ENCODE measurements around the gene CD28. TPM values are rescaled to one million over a fixed set of nuclear protein-coding genes. Genes with fewer than 3 reads are reported as not detected.

CD28 gene
- total and polyA plus RNA-seq, 7 experiments from 2014 or later, result 52.2 to 224 (median 113) TPM

GRCh38 chr2:203683421-203683820 lies 23.0 kb upstream of the CD28 start:
- Mint-ChIP-seq H3K27me3 (no peaks in the 10 kb centered on the region), H3K36me3 (peaks cover 0 to 12% (median 0%) of the 10 kb centered on the region in 5 donors), H3K4me1 (peaks cover 21 to 54% (median 35%) of the 10 kb centered on the region in 7 donors), H3K27ac (peak overlapping the region in 1 of 9 donors; percentile 73), H3K4me3 (no peak overlapping the region), H3K9me3 (peaks cover 0 to 9% (median 0%) of the 10 kb centered on the region in 11 donors)
- ChIA-PET CTCF (interaction anchor here (0.7 kb wide), 1 partner anchor 141 kb away, joined by 3 read pairs; no protein-coding TSS in a partner anchor), POLR2A (interaction anchor here (0.7 to 1.2 kb wide), 2 partner anchors 11 to 72 kb away, joined by 3 to 6 read pairs; no protein-coding TSS in a partner anchor)
- intact Hi-C loops (cut with micrococcal nuclease), result no loop called here
- Histone ChIP-seq H3K27me3 (ENCODE audit: control insufficient read depth in 2 of 2, insufficient read depth in 2 of 2, low read length in 2 of 2) (no peaks in the 10 kb centered on the region), H3K27ac (ENCODE audit: low read depth, low read length) (no peak overlapping the region), H3K9me3 (ENCODE audit: control insufficient read depth in 2 of 3, low read length in 3 of 3) (no peaks in the 10 kb centered on the region), H3K4me1 (ENCODE audit: control insufficient read depth in 2 of 2, insufficient read depth in 2 of 2, low read length in 2 of 2) (peaks cover 3 to 18% of the 10 kb centered on the region in 2 donors), H3K36me3 (ENCODE audit: control insufficient read depth in 2 of 3, insufficient read depth in 3 of 3, low read length in 3 of 3) (no peaks in the 10 kb centered on the region), H3K4me3 (ENCODE audit: low read length) (no peak overlapping the region)
- ATAC-seq (no peak), DNase-seq (no peak)

- ATAC-seq, result peak; percentile 81
- H3K27me3 ChIP-seq (ENCODE audit: control insufficient read depth in 2 of 2, insufficient read depth in 2 of 2, low read length in 2 of 2), result no peaks in the 10 kb centered on the region
- ChIA-PET CTCF (interaction anchor here (0.7 kb wide), 1 partner anchor 142 kb away, joined by 3 read pairs; no protein-coding TSS in a partner anchor), POLR2A (interaction anchor here (0.7 to 1.2 kb wide), 3 partner anchors 10 to 72 kb away, joined by 3 to 6 read pairs (median 4); no protein-coding TSS in a partner anchor)
- Mint-ChIP-seq H3K36me3 (peaks cover 0 to 6% (median 0%) of the 10 kb centered on the region in 5 donors), H3K9me3 (peaks cover 0 to 3% (median 0%) of the 10 kb centered on the region in 11 donors), H3K4me1 (peaks cover 21 to 54% (median 32%) of the 10 kb centered on the region in 7 donors), H3K4me3 (no peak overlapping the region), H3K27ac (peak overlapping the region in 1 of 9 donors; percentile 4), H3K27me3 (no peaks in the 10 kb centered on the region)
- no peak for DNase-seq
- no peaks in the 10 kb centered on the region for H3K9me3 ChIP-seq (ENCODE audit: control insufficient read depth in 2 of 3, low read length in 3 of 3)
- no peak overlapping the region for H3K4me3 ChIP-seq (ENCODE audit: low read length)
- H3K4me1 ChIP-seq (ENCODE audit: control insufficient read depth in 2 of 2, insufficient read depth in 2 of 2, low read length in 2 of 2), result peaks cover 3 to 18% of the 10 kb centered on the region in 2 donors
- no peak overlapping the region for H3K27ac ChIP-seq (ENCODE audit: low read depth, low read length)
- intact Hi-C loops (cut with micrococcal nuclease), result loop anchor here in 1 of 2 donors (2.0 kb wide), 1 partner anchor 21 kb away; no protein-coding TSS in a partner anchor
- H3K36me3 ChIP-seq (ENCODE audit: control insufficient read depth in 2 of 3, insufficient read depth in 3 of 3, low read length in 3 of 3), result no peaks in the 10 kb centered on the region
Observed at GRCh38 chr2:203683932-203684556, 22.4 kb upstream of the CD28 start.

GRCh38 chr2:203685081-203685621 lies 21.3 kb upstream of the CD28 start:
- Mint-ChIP-seq H3K4me3 (no peak overlapping the region), H3K36me3 (peaks cover 0 to 6% (median 0%) of the 10 kb centered on the region in 5 donors), H3K9me3 (peaks cover 0 to 1% (median 0%) of the 10 kb centered on the region in 11 donors), H3K4me1 (peaks cover 21 to 53% (median 29%) of the 10 kb centered on the region in 7 donors), H3K27me3 (no peaks in the 10 kb centered on the region), H3K27ac (no peak overlapping the region)
- no peak overlapping the region for H3K27ac ChIP-seq (ENCODE audit: low read depth, low read length)
- no peaks in the 10 kb centered on the region for H3K36me3 ChIP-seq (ENCODE audit: control insufficient read depth in 2 of 3, insufficient read depth in 3 of 3, low read length in 3 of 3)
- intact Hi-C loops (cut with micrococcal nuclease), result loop anchor here in 1 of 2 donors (2.0 kb wide), 1 partner anchor 20 kb away; no protein-coding TSS in a partner anchor
- H3K9me3 ChIP-seq (ENCODE audit: control insufficient read depth in 2 of 3, low read length in 3 of 3), result no peaks in the 10 kb centered on the region
- peaks cover 6 to 18% of the 10 kb centered on the region in 2 donors for H3K4me1 ChIP-seq (ENCODE audit: control insufficient read depth in 2 of 2, insufficient read depth in 2 of 2, low read length in 2 of 2)
- POLR2A ChIA-PET, result no interaction called here
- CTCF ChIA-PET, result no interaction called here
- DNase-seq, result no peak
- no peak overlapping the region for H3K4me3 ChIP-seq (ENCODE audit: low read length)
- no peak for ATAC-seq
- H3K27me3 ChIP-seq (ENCODE audit: control insufficient read depth in 2 of 2, insufficient read depth in 2 of 2, low read length in 2 of 2), result no peaks in the 10 kb centered on the region

- Histone ChIP-seq H3K27me3 (ENCODE audit: control insufficient read depth in 2 of 2, insufficient read depth in 2 of 2, low read length in 2 of 2) (no peaks in the 10 kb centered on the region), H3K9me3 (ENCODE audit: control insufficient read depth in 2 of 3, low read length in 3 of 3) (no peaks in the 10 kb centered on the region), H3K36me3 (ENCODE audit: control insufficient read depth in 2 of 3, insufficient read depth in 3 of 3, low read length in 3 of 3) (no peaks in the 10 kb centered on the region), H3K27ac (ENCODE audit: low read depth, low read length) (no peak overlapping the region), H3K4me3 (ENCODE audit: low read length) (no peak overlapping the region), H3K4me1 (ENCODE audit: control insufficient read depth in 2 of 2, insufficient read depth in 2 of 2, low read length in 2 of 2) (peaks cover 10 to 12% of the 10 kb centered on the region in 2 donors)
- Mint-ChIP-seq H3K27me3 (no peaks in the 10 kb centered on the region), H3K4me1 (peaks cover 16 to 50% (median 27%) of the 10 kb centered on the region in 7 donors), H3K4me3 (no peak overlapping the region), H3K9me3 (peaks cover 0 to 2% (median 0%) of the 10 kb centered on the region in 11 donors), H3K27ac (no peak overlapping the region), H3K36me3 (peaks cover 0 to 4% (median 0%) of the 10 kb centered on the region in 5 donors)
- DNase-seq (no peak), ATAC-seq (no peak)
- ChIA-PET POLR2A (interaction anchor here (0.9 to 2.5 kb wide), 2 partner anchors 21 to 23 kb away, joined by 3 to 5 read pairs; no protein-coding TSS in a partner anchor), CTCF (no interaction called here)
- intact Hi-C loops (cut with micrococcal nuclease), result loop anchor here in 1 of 2 donors (2.0 kb wide), 1 partner anchor 19 kb away; no protein-coding TSS in a partner anchor
Observed at GRCh38 chr2:203685789-203686420, 20.5 kb upstream of the CD28 start.

GRCh38 chr2:203687165-203687564 lies 19.3 kb upstream of the CD28 start:
- Mint-ChIP-seq H3K27me3 (no peaks in the 10 kb centered on the region), H3K9me3 (peaks cover 0 to 2% (median 0%) of the 10 kb centered on the region in 11 donors), H3K4me1 (peaks cover 14 to 38% (median 21%) of the 10 kb centered on the region in 7 donors), H3K36me3 (peaks cover 0 to 4% (median 0%) of the 10 kb centered on the region in 5 donors), H3K4me3 (no peak overlapping the region), H3K27ac (peak overlapping the region in 1 of 9 donors; percentile 0)
- no peak for DNase-seq
- ChIA-PET CTCF (no interaction called here), POLR2A (interaction anchor here (0.5 to 2.5 kb wide), 2 partner anchors 22 to 1388 kb away, joined by 3 to 5 read pairs; no protein-coding TSS in a partner anchor)
- no peaks in the 10 kb centered on the region for H3K36me3 ChIP-seq (ENCODE audit: control insufficient read depth in 2 of 3, insufficient read depth in 3 of 3, low read length in 3 of 3)
- H3K9me3 ChIP-seq (ENCODE audit: control insufficient read depth in 2 of 3, low read length in 3 of 3), result no peaks in the 10 kb centered on the region
- intact Hi-C loops (cut with micrococcal nuclease), result no loop called here
- peaks cover 2 to 10% of the 10 kb centered on the region in 2 donors for H3K4me1 ChIP-seq (ENCODE audit: control insufficient read depth in 2 of 2, insufficient read depth in 2 of 2, low read length in 2 of 2)
- no peak for ATAC-seq
- no peak overlapping the region for H3K4me3 ChIP-seq (ENCODE audit: low read length)
- H3K27me3 ChIP-seq (ENCODE audit: control insufficient read depth in 2 of 2, insufficient read depth in 2 of 2, low read length in 2 of 2), result no peaks in the 10 kb centered on the region
- H3K27ac ChIP-seq (ENCODE audit: low read depth, low read length), result no peak overlapping the region

- Mint-ChIP-seq H3K4me1 (peaks cover 10 to 32% (median 21%) of the 10 kb centered on the region in 7 donors), H3K27me3 (no peaks in the 10 kb centered on the region), H3K9me3 (peaks cover 0 to 2% (median 0%) of the 10 kb centered on the region in 11 donors), H3K4me3 (no peak overlapping the region), H3K27ac (no peak overlapping the region), H3K36me3 (peaks cover 0 to 4% (median 0%) of the 10 kb centered on the region in 5 donors)
- DNase-seq (no peak), ATAC-seq (peak; percentile 51)
- CTCF ChIA-PET, result interaction anchor here (0.6 kb wide), 1 partner anchor 138 kb away, joined by 5 read pairs; no protein-coding TSS in a partner anchor
- intact Hi-C loops (cut with micrococcal nuclease), result no loop called here
- Histone ChIP-seq H3K27me3 (ENCODE audit: control insufficient read depth in 2 of 2, insufficient read depth in 2 of 2, low read length in 2 of 2) (no peaks in the 10 kb centered on the region), H3K9me3 (ENCODE audit: control insufficient read depth in 2 of 3, low read length in 3 of 3) (no peaks in the 10 kb centered on the region), H3K27ac (ENCODE audit: low read depth, low read length) (no peak overlapping the region), H3K36me3 (ENCODE audit: control insufficient read depth in 2 of 3, insufficient read depth in 3 of 3, low read length in 3 of 3) (no peaks in the 10 kb centered on the region), H3K4me1 (ENCODE audit: control insufficient read depth in 2 of 2, insufficient read depth in 2 of 2, low read length in 2 of 2) (peaks cover 0 to 10% of the 10 kb centered on the region in 2 donors), H3K4me3 (ENCODE audit: low read length) (no peak overlapping the region)
- POLR2A ChIA-PET, result interaction anchor here (1.1 kb wide), 1 partner anchor 9 kb away, joined by 3 read pairs; no protein-coding TSS in a partner anchor
Observed at GRCh38 chr2:203688798-203689197, 17.6 kb upstream of the CD28 start.

Measured in naive thymus-derived CD4-positive, alpha-beta T cell (primary cell).